ENCODE data around the gene OR7G1. TPM values are rescaled to one million over a fixed set of nuclear protein-coding genes. Genes with fewer than 3 reads are reported as not detected.

The OR7G1 gene
- total RNA-seq, 4 donors from 2014 or later, result not detected

GRCh38 chr19:9132422-9132821 lies 16.9 kb upstream of the OR7G1 start:
- Histone ChIP-seq H3K27ac (no peak overlapping the region), H3K4me1 (peaks cover 0 to 12% (median 0%) of the 10 kb centered on the region in 3 donors), H3K36me3 (no peaks in the 10 kb centered on the region), H3K4me3 (no peak overlapping the region), H3K9me3 (no peaks in the 10 kb centered on the region), H3K27me3 (peaks cover 46% of the 10 kb centered on the region)
- 42 to 63% methylated on average over 3 to 5 of the region's 5 CpGs for WGBS, 2 donors (ENCODE audit: low coverage in 1 of 2)
- no peak for ATAC-seq
- TF ChIP-seq CTCF (IDR thresholded peaks at IDR 0.05), result no peak
- no peak for TF ChIP-seq POLR2AphosphoS5 (IDR thresholded peaks at IDR 0.05)
- no peak for TF ChIP-seq EP300 (IDR thresholded peaks at IDR 0.05)
- TF ChIP-seq POLR2A (IDR thresholded peaks at IDR 0.05), result no peak

- WGBS, 2 donors (ENCODE audit: low coverage in 1 of 2), result 62 to 75% methylated on average over 1 of the region's 1 CpG
- Histone ChIP-seq H3K27ac (no peak overlapping the region), H3K36me3 (no peaks in the 10 kb centered on the region), H3K4me1 (no peaks in the 10 kb centered on the region), H3K4me3 (no peak overlapping the region), H3K9me3 (no peaks in the 10 kb centered on the region), H3K27me3 (peaks cover 59% of the 10 kb centered on the region)
- ATAC-seq, result no peak
- TF ChIP-seq EP300 (IDR thresholded peaks at IDR 0.05) (no peak), POLR2A (IDR thresholded peaks at IDR 0.05) (no peak), POLR2AphosphoS5 (IDR thresholded peaks at IDR 0.05) (no peak), CTCF (IDR thresholded peaks at IDR 0.05) (no peak)
Observed at GRCh38 chr19:9130965-9131364, 15.4 kb upstream of the OR7G1 start.

GRCh38 chr19:9128171-9128570 lies 12.6 kb upstream of the OR7G1 start:
- no peak for ATAC-seq
- H3K36me3 ChIP-seq, result no peaks in the 10 kb centered on the region
- H3K4me1 ChIP-seq, result no peaks in the 10 kb centered on the region
- no peak for TF ChIP-seq POLR2A (IDR thresholded peaks at IDR 0.05)
- TF ChIP-seq EP300 (IDR thresholded peaks at IDR 0.05), result no peak
- no peak for TF ChIP-seq POLR2AphosphoS5 (IDR thresholded peaks at IDR 0.05)
- no peak for TF ChIP-seq CTCF (IDR thresholded peaks at IDR 0.05)
- WGBS, 2 donors (ENCODE audit: low coverage in 1 of 2), result 39 to 53% methylated on average over 2 of the region's 3 CpGs
- H3K4me3 ChIP-seq, result no peak overlapping the region
- H3K27ac ChIP-seq, result no peak overlapping the region
- H3K9me3 ChIP-seq, result no peaks in the 10 kb centered on the region
- H3K27me3 ChIP-seq, result peaks cover 49% of the 10 kb centered on the region

GRCh38 chr19:9126900-9127405 lies 11.4 kb upstream of the OR7G1 start, which contains the start of gene OR7G3:
Gene OR7G3 (minus strand): TSS chr19:9126950. CDS start chr19:9126950, 0 bp downstream.
- no peaks in the 10 kb centered on the region for H3K36me3 ChIP-seq
- TF ChIP-seq POLR2A (IDR thresholded peaks at IDR 0.05), result no peak
- TF ChIP-seq CTCF (IDR thresholded peaks at IDR 0.05), result no peak
- TF ChIP-seq EP300 (IDR thresholded peaks at IDR 0.05), result no peak
- TF ChIP-seq POLR2AphosphoS5 (IDR thresholded peaks at IDR 0.05), result no peak
- H3K27me3 ChIP-seq, result peaks cover 49% of the 10 kb centered on the region
- H3K4me1 ChIP-seq, result no peaks in the 10 kb centered on the region
- no peak within 1 kb of the TSS for H3K27ac ChIP-seq
- 80 to 100% methylated on average over 1 of the region's 1 CpG for WGBS, 2 donors (ENCODE audit: low coverage in 1 of 2)
- H3K9me3 ChIP-seq, result no peaks in the 10 kb centered on the region
- no peak for ATAC-seq
- H3K4me3 ChIP-seq, result no peak within 1 kb of the TSS

- no peaks in the 10 kb centered on the region for H3K4me1 ChIP-seq
- no peak overlapping the region for H3K4me3 ChIP-seq
- TF ChIP-seq POLR2AphosphoS5 (IDR thresholded peaks at IDR 0.05), result no peak
- TF ChIP-seq EP300 (IDR thresholded peaks at IDR 0.05), result no peak
- TF ChIP-seq CTCF (IDR thresholded peaks at IDR 0.05), result no peak
- TF ChIP-seq POLR2A (IDR thresholded peaks at IDR 0.05), result no peak
- no peak for ATAC-seq
- peaks cover 0 to 14% (median 0%) of the 10 kb centered on the region in 3 donors for H3K9me3 ChIP-seq
- H3K36me3 ChIP-seq, result no peaks in the 10 kb centered on the region
- H3K27me3 ChIP-seq, result peaks cover 43% of the 10 kb centered on the region
- 55 to 67% methylated on average over 1 to 5 of the region's 5 CpGs for WGBS, 2 donors (ENCODE audit: low coverage in 1 of 2)
- no peak overlapping the region for H3K27ac ChIP-seq
Observed at GRCh38 chr19:9116547-9116946, 984 bp upstream of the OR7G1 start.
